Peyer's patch (tissue), 4 donors: Measurements from ENCODE around the gene ADK. TPM values are rescaled to one million over a fixed set of nuclear protein-coding genes. Genes with fewer than 3 reads are reported as not detected.

Experiments
- DNase-seq, 3 donors: peaks; one replicate each; pipeline ENCODE4 v3.0.0-alpha.2; 2017 to 2019
- H3K27ac ChIP-seq, 4 donors: fragments of 200-600 bp; sonication (generic); one replicate each; pipeline ENCODE4 v1.5.1; 2016 to 2019
- H3K27me3 ChIP-seq, 2 donors: fragments of 200-600 bp; sonication (generic); one replicate each; pipeline ENCODE4 v1.5.1; 2019
- H3K36me3 ChIP-seq, 3 donors: fragments of 200-600 bp; sonication (generic); one replicate each; pipeline ENCODE4 v1.5.1; 2016 to 2019
- H3K4me1 ChIP-seq, 4 donors: fragments of 200-600 bp; sonication (generic); one replicate each; pipeline ENCODE4 v1.5.1; 2016 to 2019
- H3K4me3 ChIP-seq, 4 donors: fragments of 200-600 bp; sonication (generic); 1 replicate in 3 of 4; 2 replicates in 1 of 4; pipeline ENCODE4 v1.5.1; 2016 to 2019; ENCODE audit warnings: mild to moderate bottlenecking in 1 of 4
- H3K9me3 ChIP-seq, 4 donors: fragments of 200-600 bp; sonication (generic); one replicate each; pipeline ENCODE4 v1.5.1; 2016 to 2019; ENCODE audit warnings: mild to moderate bottlenecking in 1 of 4
- POLR2A ChIP-seq, 2 donors: fragments of 450-650 bp; IDR thresholded peaks; one replicate each; pipeline ENCODE4 v1.5.1; 2017; ENCODE audit warnings: antibody characterized with exemption in 2 of 2, mild to moderate bottlenecking in 2 of 2, moderate library complexity in 2 of 2
- total RNA-seq, 4 donors: library from RNA; depleted of rRNA; stranded (reverse); fragments of >200 nt; gene quantifications; one replicate each; pipeline ENCODE4 v1.1.0, GENCODE V29; 2016
- TF ChIP-seq, protein P1 (sequence below), 6 experiments: fragments of 450-650 bp in 4 of 6; fragments of 200-600 bp in 2 of 6; sonication (generic) in 1 of 6; IDR thresholded peaks; one replicate each; pipeline ENCODE4 v1.5.1; 2017 to 2019; ENCODE audit warnings: antibody characterized with exemption in 6 of 6, mild to moderate bottlenecking in 3 of 6, moderate library complexity in 1 of 6

ADK gene
- total RNA-seq, 4 donors from 2014 or later, result 7.4 to 50.3 (median 14.3) TPM

DNA sequence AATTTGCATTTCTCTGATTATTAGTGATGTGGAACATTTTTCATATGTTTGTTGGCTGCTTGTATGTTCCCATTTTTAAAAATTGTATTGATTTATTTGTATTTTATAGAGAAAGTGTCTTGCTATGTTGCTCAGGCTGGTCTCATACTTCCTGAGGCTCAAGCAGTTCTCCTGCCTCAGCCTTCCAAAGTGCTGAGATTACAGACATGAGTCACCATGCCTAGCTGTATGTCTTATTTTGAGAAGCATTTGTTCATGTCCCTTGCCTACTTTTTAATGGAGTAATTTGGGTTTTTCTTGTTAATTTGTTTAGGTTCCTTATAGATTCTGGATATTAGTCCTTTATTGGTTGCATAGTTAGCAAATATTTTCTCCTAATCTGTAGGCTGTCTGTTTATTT lies 461.2 kb downstream of the ADK start:
- Histone ChIP-seq H3K4me1 (no peaks in the 10 kb centered on the region), H3K36me3 (no peaks in the 10 kb centered on the region), H3K27me3 (no peaks in the 10 kb centered on the region), H3K9me3 (no peaks in the 10 kb centered on the region), H3K27ac (no peak overlapping the region), H3K4me3 (no peak overlapping the region)
- TF ChIP-seq, protein P1, sequence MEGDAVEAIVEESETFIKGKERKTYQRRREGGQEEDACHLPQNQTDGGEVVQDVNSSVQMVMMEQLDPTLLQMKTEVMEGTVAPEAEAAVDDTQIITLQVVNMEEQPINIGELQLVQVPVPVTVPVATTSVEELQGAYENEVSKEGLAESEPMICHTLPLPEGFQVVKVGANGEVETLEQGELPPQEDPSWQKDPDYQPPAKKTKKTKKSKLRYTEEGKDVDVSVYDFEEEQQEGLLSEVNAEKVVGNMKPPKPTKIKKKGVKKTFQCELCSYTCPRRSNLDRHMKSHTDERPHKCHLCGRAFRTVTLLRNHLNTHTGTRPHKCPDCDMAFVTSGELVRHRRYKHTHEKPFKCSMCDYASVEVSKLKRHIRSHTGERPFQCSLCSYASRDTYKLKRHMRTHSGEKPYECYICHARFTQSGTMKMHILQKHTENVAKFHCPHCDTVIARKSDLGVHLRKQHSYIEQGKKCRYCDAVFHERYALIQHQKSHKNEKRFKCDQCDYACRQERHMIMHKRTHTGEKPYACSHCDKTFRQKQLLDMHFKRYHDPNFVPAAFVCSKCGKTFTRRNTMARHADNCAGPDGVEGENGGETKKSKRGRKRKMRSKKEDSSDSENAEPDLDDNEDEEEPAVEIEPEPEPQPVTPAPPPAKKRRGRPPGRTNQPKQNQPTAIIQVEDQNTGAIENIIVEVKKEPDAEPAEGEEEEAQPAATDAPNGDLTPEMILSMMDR (IDR thresholded peaks at IDR 0.05), result no peak
- no peak for TF ChIP-seq POLR2A (IDR thresholded peaks at IDR 0.05)
- DNase-seq, result no peak

DNA sequence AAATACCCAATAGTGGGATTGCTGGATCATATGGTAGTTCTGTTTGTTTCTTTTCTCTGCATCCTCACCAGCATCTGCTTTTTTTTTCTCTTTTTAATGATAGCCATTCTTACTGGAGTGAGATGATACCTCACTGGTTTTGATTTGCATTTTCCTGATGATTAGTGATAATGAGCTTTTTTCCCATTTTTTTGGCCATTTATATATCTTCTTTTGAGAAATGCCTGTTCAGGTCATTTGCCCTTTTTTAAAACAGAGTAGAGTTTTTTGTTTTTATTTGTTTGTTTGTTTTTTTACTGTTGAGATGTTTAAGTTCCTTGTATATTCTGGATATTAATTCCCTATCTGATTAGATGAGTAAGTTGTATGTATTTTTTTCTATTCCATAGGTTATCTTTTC lies 469.6 kb downstream of the ADK start:
- Histone ChIP-seq H3K27ac (no peak overlapping the region), H3K4me3 (no peak overlapping the region), H3K4me1 (no peaks in the 10 kb centered on the region), H3K36me3 (no peaks in the 10 kb centered on the region), H3K9me3 (no peaks in the 10 kb centered on the region), H3K27me3 (no peaks in the 10 kb centered on the region)
- TF ChIP-seq, protein P1 (IDR thresholded peaks at IDR 0.05), result no peak
- no peak for TF ChIP-seq POLR2A (IDR thresholded peaks at IDR 0.05)
- no peak for DNase-seq

DNA sequence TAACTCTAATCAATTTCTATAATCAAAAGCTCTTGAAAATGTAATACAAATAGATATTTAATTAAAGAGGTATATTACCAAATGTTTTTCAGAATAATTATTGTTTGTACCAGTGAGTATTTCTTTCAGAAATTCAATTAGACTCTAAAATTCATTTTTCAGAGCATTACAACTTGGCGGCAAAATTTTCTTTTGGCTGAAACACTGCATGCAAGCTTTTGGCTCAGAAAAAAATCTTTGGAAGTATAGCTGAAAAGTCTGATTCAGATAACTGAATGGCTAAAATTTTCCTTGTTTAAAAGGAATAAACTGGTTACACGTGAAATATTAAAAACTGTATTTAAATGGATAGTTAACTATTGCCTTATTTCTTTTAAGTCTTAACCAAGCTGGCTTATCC lies 472.8 kb downstream of the ADK start:
- TF ChIP-seq, protein P1 (IDR thresholded peaks at IDR 0.05), result no peak
- TF ChIP-seq POLR2A (IDR thresholded peaks at IDR 0.05), result no peak
- no peak overlapping the region for H3K4me3 ChIP-seq
- no peaks in the 10 kb centered on the region for H3K4me1 ChIP-seq
- DNase-seq, result no peak
- H3K27me3 ChIP-seq, result no peaks in the 10 kb centered on the region
- H3K27ac ChIP-seq, result no peak overlapping the region
- H3K9me3 ChIP-seq, result no peaks in the 10 kb centered on the region
- no peaks in the 10 kb centered on the region for H3K36me3 ChIP-seq

DNA sequence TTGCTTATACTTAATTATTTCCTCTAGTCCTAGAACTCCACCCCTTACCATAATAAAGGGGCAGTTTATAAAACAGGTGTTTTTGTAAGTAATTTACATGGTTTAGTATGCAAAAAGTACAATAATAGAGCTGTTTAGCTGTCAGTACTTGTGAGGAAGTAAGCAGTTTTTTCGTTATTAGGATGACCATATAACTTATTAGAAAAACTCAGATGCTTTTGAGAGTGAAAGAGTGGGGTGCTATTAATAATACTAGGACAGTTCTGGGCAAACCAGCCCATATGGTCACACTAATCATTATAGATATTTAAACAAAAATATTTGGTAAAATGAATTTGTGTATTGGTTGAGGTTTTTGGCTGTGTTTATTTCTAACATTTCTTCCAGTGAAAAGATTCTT lies 473.5 kb downstream of the ADK start:
- Histone ChIP-seq H3K9me3 (no peaks in the 10 kb centered on the region), H3K27ac (no peak overlapping the region), H3K4me3 (no peak overlapping the region), H3K4me1 (no peaks in the 10 kb centered on the region), H3K27me3 (no peaks in the 10 kb centered on the region), H3K36me3 (no peaks in the 10 kb centered on the region)
- no peak for DNase-seq
- TF ChIP-seq, protein P1 (IDR thresholded peaks at IDR 0.05), result no peak
- no peak for TF ChIP-seq POLR2A (IDR thresholded peaks at IDR 0.05)

DNA sequence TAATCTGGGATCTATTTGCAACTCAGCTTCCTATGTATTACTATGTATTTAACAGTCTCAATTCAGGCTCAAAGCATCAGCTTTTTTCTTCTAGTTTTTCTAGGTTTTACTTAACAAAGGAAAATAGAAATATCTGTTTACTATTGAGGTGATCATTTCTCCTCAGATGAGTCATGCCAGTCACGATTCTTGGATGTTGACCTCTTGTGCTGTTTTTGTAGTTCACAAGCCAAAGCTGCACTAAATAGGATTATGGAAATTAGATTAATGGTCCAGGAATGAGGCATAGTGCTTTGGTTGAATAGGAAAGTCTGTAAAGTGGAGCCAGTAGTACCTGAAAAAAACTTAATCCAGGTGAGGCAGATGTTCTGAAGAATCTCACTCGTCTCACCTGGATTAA lies 477.1 kb downstream of the ADK start:
- DNase-seq, result no peak
- TF ChIP-seq, protein P1 (IDR thresholded peaks at IDR 0.05), result no peak
- TF ChIP-seq POLR2A (IDR thresholded peaks at IDR 0.05), result no peak
- Histone ChIP-seq H3K27ac (no peak overlapping the region), H3K36me3 (no peaks in the 10 kb centered on the region), H3K4me1 (no peaks in the 10 kb centered on the region), H3K4me3 (no peak overlapping the region), H3K9me3 (no peaks in the 10 kb centered on the region), H3K27me3 (no peaks in the 10 kb centered on the region)

DNA sequence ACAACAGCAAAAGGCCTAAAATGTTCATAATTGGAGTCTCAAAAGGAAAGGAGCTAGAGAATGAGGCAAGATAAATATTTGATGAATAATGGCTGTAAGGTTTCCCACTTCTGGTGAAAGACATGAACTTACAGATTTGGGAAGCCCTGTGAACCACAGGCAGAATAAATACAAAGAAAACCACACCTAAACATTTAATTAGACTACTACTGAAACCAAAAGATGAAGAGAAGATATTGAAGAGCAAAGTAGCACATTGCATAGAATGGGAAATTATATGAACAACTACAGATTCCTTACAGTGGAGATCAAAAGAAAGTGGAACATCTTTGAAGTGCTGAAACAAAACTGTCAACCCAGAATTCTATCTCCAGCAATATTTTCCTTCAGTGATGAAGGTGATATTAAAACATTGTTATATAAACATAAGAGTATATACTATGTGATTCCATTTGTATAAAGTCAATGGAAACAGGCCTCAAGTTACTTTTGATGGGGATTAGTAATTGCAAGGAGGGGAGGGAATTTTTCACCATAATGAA lies 484.0 kb downstream of the ADK start:
- no peak for DNase-seq
- no peak overlapping the region for H3K4me3 ChIP-seq
- H3K27ac ChIP-seq, result no peak overlapping the region
- H3K9me3 ChIP-seq, result no peaks in the 10 kb centered on the region
- H3K27me3 ChIP-seq, result no peaks in the 10 kb centered on the region
- peaks cover 0 to under 1% (median 0%) of the 10 kb centered on the region in 4 donors for H3K4me1 ChIP-seq
- TF ChIP-seq, protein P1 (IDR thresholded peaks at IDR 0.05), result no peak
- TF ChIP-seq POLR2A (IDR thresholded peaks at IDR 0.05), result no peak
- H3K36me3 ChIP-seq, result no peaks in the 10 kb centered on the region
